PC-9 (cell line): ENCODE results near the gene SLC44A5. TPM values are rescaled to one million over a fixed set of nuclear protein-coding genes. Genes with fewer than 3 reads are reported as not detected.

Experiments used
- BruUV-seq: library from RNA; stranded (reverse); fragments of 400-500 nt; replicated peaks from 2 replicates; lab custom pipeline; 2021; lab: Mats Ljungman, UMichigan
- CTCF ChIA-PET: fragments of 300-600 bp; sonication (Branson Sonifier 250); formaldehyde crosslinking; loops from one replicate; lab custom pipeline; 2022; ENCODE audit warnings: antibody characterized with exemption; lab: Charles Lee
- POLR2A ChIA-PET: fragments of 300-600 bp; sonication (Branson Sonifier 250); formaldehyde crosslinking; loops from one replicate; lab custom pipeline; 2022; ENCODE audit warnings: antibody characterized with exemption; ENCODE audit not compliant: unreplicated experiment; lab: Charles Lee
- DNase-seq, 2 experiments: peaks; one replicate each; pipeline versions ENCODE4 v3.0.0 to v3.0.0-alpha.2; 2015 to 2022; ENCODE audit warnings: mixed read lengths in 1 of 2
- H2AFZ ChIP-seq: fragments of 200-600 bp; sonication (generic); 2 replicates; pipeline ENCODE4 v1.8.1; 2017; ENCODE audit warnings: antibody characterized with exemption
- H3F3A ChIP-seq: fragments of 200-600 bp; sonication (generic); 2 replicates; pipeline ENCODE4 v1.8.1; 2017; ENCODE audit warnings: antibody characterized with exemption, mild to moderate bottlenecking, low read depth; ENCODE audit not compliant: insufficient read depth
- H3K27ac ChIP-seq: fragments of 200-600 bp; sonication (generic); 2 replicates; pipeline ENCODE4 v1.6.1; 2016; ENCODE audit warnings: mixed run types
- H3K27me3 ChIP-seq: fragments of 200-600 bp; sonication (generic); 2 replicates; pipeline ENCODE4 v1.6.1; 2016; ENCODE audit warnings: low read depth, mixed run types; ENCODE audit not compliant: insufficient read depth
- H3K36me3 ChIP-seq: fragments of 200-600 bp; sonication (generic); 2 replicates; pipeline ENCODE4 v1.6.1; 2016; ENCODE audit warnings: low read depth, mixed run types
- H3K4me1 ChIP-seq: fragments of 200-600 bp; sonication (generic); replicated peaks from 2 replicates; pipeline ENCODE4 v1.6.1; 2016; ENCODE audit warnings: mixed run types; ENCODE audit not compliant: insufficient read depth
- H3K4me2 ChIP-seq: fragments of 200-600 bp; sonication (generic); 2 replicates; pipeline ENCODE4 v1.6.1; 2017; ENCODE audit warnings: mixed run types
- H3K4me3 ChIP-seq: fragments of 200-600 bp; sonication (generic); 2 replicates; pipeline ENCODE4 v1.6.1; 2016; ENCODE audit warnings: mixed run types
- H3K79me2 ChIP-seq: fragments of 200-600 bp; sonication (generic); 2 replicates; pipeline ENCODE4 v1.6.1; 2017; ENCODE audit warnings: low read depth, mixed run types
- H3K9me2 ChIP-seq: fragments of 200-600 bp; sonication (generic); 2 replicates; pipeline ENCODE4 v1.8.1; 2017; ENCODE audit warnings: mild to moderate bottlenecking; ENCODE audit not compliant: insufficient read depth
- H3K9me3 ChIP-seq: fragments of 200-600 bp; sonication (generic); 2 replicates; pipeline ENCODE4 v1.8.1; 2016; ENCODE audit warnings: low read depth; ENCODE audit not compliant: insufficient read depth
- H4K20me1 ChIP-seq: fragments of 200-600 bp; sonication (generic); 2 replicates; pipeline ENCODE4 v1.8.1; 2017; ENCODE audit not compliant: insufficient read depth
- CTCF ChIP-seq: fragments of 200-600 bp; sonication (generic); conservative IDR thresholded peaks from 2 replicates; pipeline ENCODE4 v1.6.1; 2017; ENCODE audit warnings: mixed run types, antibody characterized with exemption, mild to moderate bottlenecking, moderate library complexity
- EZH2 ChIP-seq: fragments of 200-600 bp; sonication (generic); IDR thresholded peaks from 2 replicates; pipeline ENCODE4 v1.8.0; 2017; ENCODE audit warnings: antibody characterized with exemption, low read depth
- intact Hi-C: fragments of 100-400 bp; cut with micrococcal nuclease; formaldehyde crosslinking; loops from one replicate; pipeline ENCODE4 v1.10.0; 2022; ENCODE audit not compliant: unreplicated experiment
- total RNA-seq: library from RNA; stranded (reverse); gene quantifications from 2 replicates; pipeline ENCODE4 v1.2.3, GENCODE V29; 2021

Gene SLC44A5
- total RNA-seq, 1 experiment from 2014 or later = 0.09 TPM

GRCh38 chr1:75330624-75331023 is 280.3 kb downstream of the SLC44A5 start:
- TF ChIP-seq EZH2 (no peak), CTCF (no peak)
- H3K27me3 ChIP-seq = no peaks in the 10 kb centered on the region
- H3F3A ChIP-seq = no peaks in the 10 kb centered on the region
- DNase-seq = no peak
- H3K4me2 ChIP-seq = no peak overlapping the region
- H3K36me3 ChIP-seq = no peaks in the 10 kb centered on the region
- no TSS peak for BruUV-seq
- H3K27ac ChIP-seq = no peak overlapping the region
- no peaks in the 10 kb centered on the region for H3K79me2 ChIP-seq
- intact Hi-C loops = no loop called here
- H3K4me1 ChIP-seq = no peaks in the 10 kb centered on the region
- H2AFZ ChIP-seq = no peak overlapping the region
- H3K4me3 ChIP-seq = no peak overlapping the region
- no peaks in the 10 kb centered on the region for H3K9me2 ChIP-seq
- no peaks in the 10 kb centered on the region for H3K9me3 ChIP-seq
- no peaks in the 10 kb centered on the region for H4K20me1 ChIP-seq
- ChIA-PET POLR2A (no interaction called here), CTCF (no interaction called here)

- Histone ChIP-seq H3K36me3 (no peaks in the 10 kb centered on the region), H3K4me2 (no peak overlapping the region), H3K4me1 (no peaks in the 10 kb centered on the region), H3K27ac (no peak overlapping the region), H4K20me1 (no peaks in the 10 kb centered on the region), H3K9me3 (no peaks in the 10 kb centered on the region), H3K27me3 (no peaks in the 10 kb centered on the region), H3K79me2 (no peaks in the 10 kb centered on the region), H2AFZ (no peak overlapping the region), H3K9me2 (0 out of 2 replicates have a peak, but pooled peaks cover 5% of the 10 kb centered on the region), H3F3A (no peaks in the 10 kb centered on the region), H3K4me3 (no peak overlapping the region)
- POLR2A ChIA-PET = no interaction called here
- intact Hi-C loops = no loop called here
- no peak for DNase-seq
- no TSS peak for BruUV-seq
- TF ChIP-seq CTCF (no peak), EZH2 (no peak)
- CTCF ChIA-PET = no interaction called here
These were observed 282.2 kb downstream of the SLC44A5 start for GRCh38 chr1:75328691-75329090.

GRCh38 chr1:75327395-75327794 is 283.5 kb downstream of the SLC44A5 start:
- Histone ChIP-seq H3K36me3 (no peaks in the 10 kb centered on the region), H3F3A (no peaks in the 10 kb centered on the region), H3K4me1 (no peaks in the 10 kb centered on the region), H4K20me1 (no peaks in the 10 kb centered on the region), H3K9me3 (no peaks in the 10 kb centered on the region), H3K27ac (no peak overlapping the region), H2AFZ (no peak overlapping the region), H3K79me2 (no peaks in the 10 kb centered on the region), H3K4me2 (no peak overlapping the region), H3K27me3 (no peaks in the 10 kb centered on the region), H3K9me2 (0 out of 2 replicates have a peak, but pooled peaks cover 5% of the 10 kb centered on the region), H3K4me3 (no peak overlapping the region)
- DNase-seq = no peak
- POLR2A ChIA-PET = no interaction called here
- intact Hi-C loops = no loop called here
- no peak for TF ChIP-seq CTCF
- no peak for TF ChIP-seq EZH2
- no TSS peak for BruUV-seq
- CTCF ChIA-PET = no interaction called here
